HepG2 (cell line): Measurements from ENCODE around the gene GDI1. TPM values are rescaled to one million over a fixed set of nuclear protein-coding genes. Genes with fewer than 3 reads are reported as not detected.
A peak's percentile ranks its signal among the peaks of the same experiment; 100 is the strongest.

Source experiments
- CREB1 ChIP-seq, 2 experiments: fragments of 450-650 bp in 1 of 2; IDR thresholded peaks; 2 replicates each; pipeline ENCODE4 v1.6.1; 2016 to 2017; ENCODE audit warnings: control low read depth in 1 of 2, mild to moderate bottlenecking in 1 of 2, missing compliant biosample characterization in 1 of 2, missing genetic modification characterization in 1 of 2
- ETV6 ChIP-seq: sonication (generic); formaldehyde crosslinking; conservative IDR thresholded peaks from 2 replicates; pipeline ENCODE4 v1.4.0; 2020; ENCODE audit warnings: missing genetic modification reagents
- FOSL1 ChIP-seq: sonication (generic); formaldehyde crosslinking; IDR thresholded peaks from 2 replicates; pipeline ENCODE4 v1.9.0; 2021; ENCODE audit warnings: missing genetic modification reagents, borderline replicate concordance
- GABPB1 ChIP-seq: IDR thresholded peaks from 2 replicates; pipeline ENCODE4 v1.6.1; 2016; ENCODE audit warnings: mild to moderate bottlenecking, missing genetic modification reagents, moderate library complexity, missing compliant biosample characterization
- JUND ChIP-seq: sonication (generic); formaldehyde crosslinking; IDR thresholded peaks from 2 replicates; pipeline ENCODE4 v1.8.0; 2022; ENCODE audit warnings: mild to moderate bottlenecking, missing genetic modification reagents
- KLF16 ChIP-seq, 2 experiments: sonication (generic) in 1 of 2; formaldehyde crosslinking in 1 of 2; IDR thresholded peaks; 2 replicates each; pipeline versions ENCODE4 v1.6.1 to v1.8.0; 2016 to 2023; ENCODE audit warnings: missing genetic modification reagents in 2 of 2, missing compliant biosample characterization in 1 of 2
- NR2F6 ChIP-seq, 2 experiments: IDR thresholded peaks; 2 replicates each; pipeline ENCODE4 v1.6.1; 2016; ENCODE audit warnings: antibody characterized with exemption in 1 of 2, mild to moderate bottlenecking in 1 of 2
- RFX5 ChIP-seq: IDR thresholded peaks from 2 replicates; pipeline ENCODE4 v1.6.1; 2011; ENCODE audit warnings: low read depth, low read length, improper control_type of control experiment
- SP2 ChIP-seq: sonication (generic); formaldehyde crosslinking; IDR thresholded peaks from 2 replicates; pipeline ENCODE4 v1.5.1; 2020; ENCODE audit warnings: mild to moderate bottlenecking, missing genetic modification reagents
- SP5 ChIP-seq: IDR thresholded peaks from 2 replicates; pipeline ENCODE4 v1.6.1; 2016; ENCODE audit warnings: low read depth, borderline replicate concordance
- polyA plus RNA-seq, 8 experiments: library from polyadenylated mRNA; depleted of rRNA in 3 of 8; stranded (reverse) in 7 of 8; unstranded in 1 of 8; fragments of >200 nt; fragmentation: Illumina TruSeq in 4 of 8; extraction: Trizol in 4 of 8; gene quantifications; 2 replicates each; pipeline versions ENCODE4 v1.2.1 to v1.2.3, GENCODE V29; 2011 to 2016; ENCODE audit warnings: low read depth in 4 of 8, missing spikeins in 1 of 8, mixed read lengths in 1 of 8; ENCODE audit not compliant: insufficient read depth in 1 of 8
- total RNA-seq, 5 experiments: library from RNA; depleted of rRNA; stranded (reverse); fragments of >200 nt; fragmentation: Illumina TruSeq; extraction: Trizol; gene quantifications; 2 replicates each; pipeline ENCODE4 v1.2.3, GENCODE V29; 2016; ENCODE audit warnings: low read depth in 1 of 5
- TF ChIP-seq, protein P1 (sequence below): sonication (generic); formaldehyde crosslinking; IDR thresholded peaks from 2 replicates; pipeline ENCODE4 v1.5.0; 2020; ENCODE audit warnings: mild to moderate bottlenecking, missing genetic modification reagents, borderline replicate concordance
- TF ChIP-seq, protein P2 (sequence below): sonication (generic); formaldehyde crosslinking; IDR thresholded peaks from 2 replicates; pipeline ENCODE4 v1.5.1; 2020; ENCODE audit warnings: mild to moderate bottlenecking, moderate library complexity, missing genetic modification reagents
- TF ChIP-seq, protein P3 (sequence below): sonication (generic); formaldehyde crosslinking; IDR thresholded peaks from 2 replicates; pipeline ENCODE4 v1.4.0; 2020; ENCODE audit warnings: missing genetic modification reagents
- TF ChIP-seq, protein P4 (sequence below): sonication (generic); formaldehyde crosslinking; IDR thresholded peaks from 2 replicates; pipeline ENCODE4 v1.9.0; 2021; ENCODE audit warnings: mild to moderate bottlenecking, missing genetic modification reagents

Gene GDI1
- total and polyA plus RNA-seq, 2 of the 13 experiments (the other 11 are each of a cell fraction or from before 2014, with no cell fraction given): 17.4 to 105 TPM

DNA sequence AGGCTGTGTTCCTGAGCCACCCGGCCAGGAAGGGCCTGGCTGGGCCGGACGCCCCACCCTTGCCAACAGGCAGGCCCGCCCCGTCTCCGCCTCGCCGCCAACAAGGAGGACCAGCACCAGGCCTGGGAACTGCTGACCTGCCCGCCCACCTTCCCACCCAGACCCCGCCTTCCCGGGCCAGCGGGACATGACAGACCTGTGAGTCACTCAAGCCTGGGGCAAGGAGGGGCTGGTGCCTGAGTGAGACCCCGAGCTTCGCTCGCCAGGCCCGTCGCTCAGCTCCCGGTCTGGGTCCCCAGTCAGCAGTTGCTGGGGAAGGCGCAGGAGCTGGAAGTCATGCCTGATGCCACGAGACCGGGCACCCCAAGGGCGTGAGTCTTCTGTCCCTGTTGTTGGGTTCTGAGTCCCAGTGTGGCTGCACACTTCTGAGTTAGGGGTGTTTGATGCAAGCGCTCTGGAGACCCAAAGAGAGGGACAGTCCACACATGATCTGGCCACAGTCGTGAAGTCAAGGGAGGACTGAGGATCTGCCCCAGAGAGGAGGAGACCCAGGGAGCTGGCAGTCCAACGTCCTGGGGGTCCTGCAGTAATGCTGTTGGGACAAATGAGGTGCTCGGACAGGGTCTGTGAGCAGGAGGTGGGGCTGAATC is 27.6 kb upstream of the GDI1 start, which contains the start of gene DNASE1L1 (continued):
- no peak for TF ChIP-seq ETV6
- TF ChIP-seq FOSL1 (CRISPR knock-in tag): peak; percentile 57; the same call in 1 of the 2 replicates
- TF ChIP-seq, protein P1, sequence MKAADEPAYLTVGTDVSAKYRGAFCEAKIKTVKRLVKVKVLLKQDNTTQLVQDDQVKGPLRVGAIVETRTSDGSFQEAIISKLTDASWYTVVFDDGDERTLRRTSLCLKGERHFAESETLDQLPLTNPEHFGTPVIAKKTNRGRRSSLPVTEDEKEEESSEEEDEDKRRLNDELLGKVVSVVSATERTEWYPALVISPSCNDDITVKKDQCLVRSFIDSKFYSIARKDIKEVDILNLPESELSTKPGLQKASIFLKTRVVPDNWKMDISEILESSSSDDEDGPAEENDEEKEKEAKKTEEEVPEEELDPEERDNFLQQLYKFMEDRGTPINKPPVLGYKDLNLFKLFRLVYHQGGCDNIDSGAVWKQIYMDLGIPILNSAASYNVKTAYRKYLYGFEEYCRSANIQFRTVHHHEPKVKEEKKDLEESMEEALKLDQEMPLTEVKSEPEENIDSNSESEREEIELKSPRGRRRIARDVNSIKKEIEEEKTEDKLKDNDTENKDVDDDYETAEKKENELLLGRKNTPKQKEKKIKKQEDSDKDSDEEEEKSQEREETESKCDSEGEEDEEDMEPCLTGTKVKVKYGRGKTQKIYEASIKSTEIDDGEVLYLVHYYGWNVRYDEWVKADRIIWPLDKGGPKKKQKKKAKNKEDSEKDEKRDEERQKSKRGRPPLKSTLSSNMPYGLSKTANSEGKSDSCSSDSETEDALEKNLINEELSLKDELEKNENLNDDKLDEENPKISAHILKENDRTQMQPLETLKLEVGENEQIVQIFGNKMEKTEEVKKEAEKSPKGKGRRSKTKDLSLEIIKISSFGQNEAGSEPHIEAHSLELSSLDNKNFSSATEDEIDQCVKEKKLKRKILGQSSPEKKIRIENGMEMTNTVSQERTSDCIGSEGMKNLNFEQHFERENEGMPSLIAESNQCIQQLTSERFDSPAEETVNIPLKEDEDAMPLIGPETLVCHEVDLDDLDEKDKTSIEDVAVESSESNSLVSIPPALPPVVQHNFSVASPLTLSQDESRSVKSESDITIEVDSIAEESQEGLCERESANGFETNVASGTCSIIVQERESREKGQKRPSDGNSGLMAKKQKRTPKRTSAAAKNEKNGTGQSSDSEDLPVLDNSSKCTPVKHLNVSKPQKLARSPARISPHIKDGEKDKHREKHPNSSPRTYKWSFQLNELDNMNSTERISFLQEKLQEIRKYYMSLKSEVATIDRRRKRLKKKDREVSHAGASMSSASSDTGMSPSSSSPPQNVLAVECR: peak; percentile 64; the same call in 1 of the 2 replicates
- peak; percentile 76; the same call in 1 of the 2 replicates for TF ChIP-seq SP5
- TF ChIP-seq, protein P2, sequence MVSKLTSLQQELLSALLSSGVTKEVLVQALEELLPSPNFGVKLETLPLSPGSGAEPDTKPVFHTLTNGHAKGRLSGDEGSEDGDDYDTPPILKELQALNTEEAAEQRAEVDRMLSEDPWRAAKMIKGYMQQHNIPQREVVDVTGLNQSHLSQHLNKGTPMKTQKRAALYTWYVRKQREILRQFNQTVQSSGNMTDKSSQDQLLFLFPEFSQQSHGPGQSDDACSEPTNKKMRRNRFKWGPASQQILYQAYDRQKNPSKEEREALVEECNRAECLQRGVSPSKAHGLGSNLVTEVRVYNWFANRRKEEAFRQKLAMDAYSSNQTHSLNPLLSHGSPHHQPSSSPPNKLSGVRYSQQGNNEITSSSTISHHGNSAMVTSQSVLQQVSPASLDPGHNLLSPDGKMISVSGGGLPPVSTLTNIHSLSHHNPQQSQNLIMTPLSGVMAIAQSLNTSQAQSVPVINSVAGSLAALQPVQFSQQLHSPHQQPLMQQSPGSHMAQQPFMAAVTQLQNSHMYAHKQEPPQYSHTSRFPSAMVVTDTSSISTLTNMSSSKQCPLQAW (CRISPR knock-in tag): 0 out of 2 replicates have a peak, but pooled peaks have one; percentile 21
- peak; percentile 71; the same call in 1 of the 2 replicates for TF ChIP-seq JUND (CRISPR knock-in tag)
- TF ChIP-seq, protein P3, sequence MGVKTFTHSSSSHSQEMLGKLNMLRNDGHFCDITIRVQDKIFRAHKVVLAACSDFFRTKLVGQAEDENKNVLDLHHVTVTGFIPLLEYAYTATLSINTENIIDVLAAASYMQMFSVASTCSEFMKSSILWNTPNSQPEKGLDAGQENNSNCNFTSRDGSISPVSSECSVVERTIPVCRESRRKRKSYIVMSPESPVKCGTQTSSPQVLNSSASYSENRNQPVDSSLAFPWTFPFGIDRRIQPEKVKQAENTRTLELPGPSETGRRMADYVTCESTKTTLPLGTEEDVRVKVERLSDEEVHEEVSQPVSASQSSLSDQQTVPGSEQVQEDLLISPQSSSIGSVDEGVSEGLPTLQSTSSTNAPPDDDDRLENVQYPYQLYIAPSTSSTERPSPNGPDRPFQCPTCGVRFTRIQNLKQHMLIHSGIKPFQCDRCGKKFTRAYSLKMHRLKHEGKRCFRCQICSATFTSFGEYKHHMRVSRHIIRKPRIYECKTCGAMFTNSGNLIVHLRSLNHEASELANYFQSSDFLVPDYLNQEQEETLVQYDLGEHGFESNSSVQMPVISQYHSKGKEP (CRISPR knock-in tag): no peak
- no peak for TF ChIP-seq NR2F6 (IDR thresholded peaks at IDR 0.05)
- TF ChIP-seq NR2F6 (CRISPR knock-in tag; IDR thresholded peaks at IDR 0.05): peak; percentile 16; the same call in 1 of the 2 replicates
- TF ChIP-seq, protein P4, sequence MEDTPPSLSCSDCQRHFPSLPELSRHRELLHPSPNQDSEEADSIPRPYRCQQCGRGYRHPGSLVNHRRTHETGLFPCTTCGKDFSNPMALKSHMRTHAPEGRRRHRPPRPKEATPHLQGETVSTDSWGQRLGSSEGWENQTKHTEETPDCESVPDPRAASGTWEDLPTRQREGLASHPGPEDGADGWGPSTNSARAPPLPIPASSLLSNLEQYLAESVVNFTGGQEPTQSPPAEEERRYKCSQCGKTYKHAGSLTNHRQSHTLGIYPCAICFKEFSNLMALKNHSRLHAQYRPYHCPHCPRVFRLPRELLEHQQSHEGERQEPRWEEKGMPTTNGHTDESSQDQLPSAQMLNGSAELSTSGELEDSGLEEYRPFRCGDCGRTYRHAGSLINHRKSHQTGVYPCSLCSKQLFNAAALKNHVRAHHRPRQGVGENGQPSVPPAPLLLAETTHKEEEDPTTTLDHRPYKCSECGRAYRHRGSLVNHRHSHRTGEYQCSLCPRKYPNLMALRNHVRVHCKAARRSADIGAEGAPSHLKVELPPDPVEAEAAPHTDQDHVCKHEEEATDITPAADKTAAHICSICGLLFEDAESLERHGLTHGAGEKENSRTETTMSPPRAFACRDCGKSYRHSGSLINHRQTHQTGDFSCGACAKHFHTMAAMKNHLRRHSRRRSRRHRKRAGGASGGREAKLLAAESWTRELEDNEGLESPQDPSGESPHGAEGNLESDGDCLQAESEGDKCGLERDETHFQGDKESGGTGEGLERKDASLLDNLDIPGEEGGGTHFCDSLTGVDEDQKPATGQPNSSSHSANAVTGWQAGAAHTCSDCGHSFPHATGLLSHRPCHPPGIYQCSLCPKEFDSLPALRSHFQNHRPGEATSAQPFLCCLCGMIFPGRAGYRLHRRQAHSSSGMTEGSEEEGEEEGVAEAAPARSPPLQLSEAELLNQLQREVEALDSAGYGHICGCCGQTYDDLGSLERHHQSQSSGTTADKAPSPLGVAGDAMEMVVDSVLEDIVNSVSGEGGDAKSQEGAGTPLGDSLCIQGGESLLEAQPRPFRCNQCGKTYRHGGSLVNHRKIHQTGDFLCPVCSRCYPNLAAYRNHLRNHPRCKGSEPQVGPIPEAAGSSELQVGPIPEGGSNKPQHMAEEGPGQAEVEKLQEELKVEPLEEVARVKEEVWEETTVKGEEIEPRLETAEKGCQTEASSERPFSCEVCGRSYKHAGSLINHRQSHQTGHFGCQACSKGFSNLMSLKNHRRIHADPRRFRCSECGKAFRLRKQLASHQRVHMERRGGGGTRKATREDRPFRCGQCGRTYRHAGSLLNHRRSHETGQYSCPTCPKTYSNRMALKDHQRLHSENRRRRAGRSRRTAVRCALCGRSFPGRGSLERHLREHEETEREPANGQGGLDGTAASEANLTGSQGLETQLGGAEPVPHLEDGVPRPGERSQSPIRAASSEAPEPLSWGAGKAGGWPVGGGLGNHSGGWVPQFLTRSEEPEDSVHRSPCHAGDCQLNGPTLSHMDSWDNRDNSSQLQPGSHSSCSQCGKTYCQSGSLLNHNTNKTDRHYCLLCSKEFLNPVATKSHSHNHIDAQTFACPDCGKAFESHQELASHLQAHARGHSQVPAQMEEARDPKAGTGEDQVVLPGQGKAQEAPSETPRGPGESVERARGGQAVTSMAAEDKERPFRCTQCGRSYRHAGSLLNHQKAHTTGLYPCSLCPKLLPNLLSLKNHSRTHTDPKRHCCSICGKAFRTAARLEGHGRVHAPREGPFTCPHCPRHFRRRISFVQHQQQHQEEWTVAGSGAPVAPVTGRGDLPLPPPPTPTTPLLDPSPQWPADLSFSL (CRISPR knock-in tag): no peak
- TF ChIP-seq CREB1 (IDR thresholded peaks at IDR 0.05): no peak
- no peak for TF ChIP-seq CREB1 (CRISPR knock-in tag; IDR thresholded peaks at IDR 0.05)
- peak; percentile 97 for TF ChIP-seq RFX5
- 0 out of 2 replicates have a peak, but pooled peaks have one; percentile 35 for TF ChIP-seq SP2 (CRISPR knock-in tag)
- TF ChIP-seq KLF16 (CRISPR knock-in tag; IDR thresholded peaks at IDR 0.05): 0 out of 4 replicates have a peak, but pooled peaks of 1 of the 2 experiments have one; percentile 22
- TF ChIP-seq GABPB1 (CRISPR knock-in tag): peak; percentile 50; the same call in 1 of the 2 replicates
